AG04449 (cell line): ENCODE measurements around the gene HAAO.

ENCODE experiments used
- CTCF ChIA-PET: fragments of 350-600 bp; formaldehyde crosslinking; extraction: SDS; loops from one replicate; lab custom pipeline; 2021; ENCODE audit warnings: antibody characterized with exemption; lab: Yijun Ruan, JAX
- POLR2A ChIA-PET: fragments of 400-600, 350-600 bp; formaldehyde crosslinking; extraction: SDS; loops from one replicate; lab custom pipeline; 2020; ENCODE audit warnings: antibody characterized with exemption, inconsistent platforms; lab: Yijun Ruan, JAX
- DNase-seq: peaks from one replicate; pipeline ENCODE4 v3.0.0-alpha.2; 2010; ENCODE audit warnings: low read depth, low spot score
- H3K4me3 ChIP-seq: 2 replicates; pipeline ENCODE4 v1.5.1; 2011; ENCODE audit warnings: low read depth, mild to moderate bottlenecking, control low read depth, low read length
- TF ChIP-seq, protein P1 (sequence below): IDR thresholded peaks from one replicate; pipeline ENCODE4 v1.5.1; 2011; ENCODE audit warnings: mild to moderate bottlenecking, moderate library complexity, low read length, control low read depth, inconsistent platforms; ENCODE audit not compliant: insufficient read depth; ENCODE audit errors: missing control alignments

HAAO gene

GRCh38 chr2:42770288-42771131 is 21.9 kb downstream of the HAAO start:
- POLR2A ChIA-PET, result no interaction called here
- DNase-seq, result no peak
- TF ChIP-seq, protein P1, sequence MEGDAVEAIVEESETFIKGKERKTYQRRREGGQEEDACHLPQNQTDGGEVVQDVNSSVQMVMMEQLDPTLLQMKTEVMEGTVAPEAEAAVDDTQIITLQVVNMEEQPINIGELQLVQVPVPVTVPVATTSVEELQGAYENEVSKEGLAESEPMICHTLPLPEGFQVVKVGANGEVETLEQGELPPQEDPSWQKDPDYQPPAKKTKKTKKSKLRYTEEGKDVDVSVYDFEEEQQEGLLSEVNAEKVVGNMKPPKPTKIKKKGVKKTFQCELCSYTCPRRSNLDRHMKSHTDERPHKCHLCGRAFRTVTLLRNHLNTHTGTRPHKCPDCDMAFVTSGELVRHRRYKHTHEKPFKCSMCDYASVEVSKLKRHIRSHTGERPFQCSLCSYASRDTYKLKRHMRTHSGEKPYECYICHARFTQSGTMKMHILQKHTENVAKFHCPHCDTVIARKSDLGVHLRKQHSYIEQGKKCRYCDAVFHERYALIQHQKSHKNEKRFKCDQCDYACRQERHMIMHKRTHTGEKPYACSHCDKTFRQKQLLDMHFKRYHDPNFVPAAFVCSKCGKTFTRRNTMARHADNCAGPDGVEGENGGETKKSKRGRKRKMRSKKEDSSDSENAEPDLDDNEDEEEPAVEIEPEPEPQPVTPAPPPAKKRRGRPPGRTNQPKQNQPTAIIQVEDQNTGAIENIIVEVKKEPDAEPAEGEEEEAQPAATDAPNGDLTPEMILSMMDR, result peak; percentile 40
- CTCF ChIA-PET, result interaction anchor here (0.7 to 1.1 kb wide), 2 partner anchors 12 to 15 kb away, joined by 3 to 5 read pairs; no protein-coding TSS in a partner anchor
- H3K4me3 ChIP-seq, result no peak overlapping the region

DNA sequence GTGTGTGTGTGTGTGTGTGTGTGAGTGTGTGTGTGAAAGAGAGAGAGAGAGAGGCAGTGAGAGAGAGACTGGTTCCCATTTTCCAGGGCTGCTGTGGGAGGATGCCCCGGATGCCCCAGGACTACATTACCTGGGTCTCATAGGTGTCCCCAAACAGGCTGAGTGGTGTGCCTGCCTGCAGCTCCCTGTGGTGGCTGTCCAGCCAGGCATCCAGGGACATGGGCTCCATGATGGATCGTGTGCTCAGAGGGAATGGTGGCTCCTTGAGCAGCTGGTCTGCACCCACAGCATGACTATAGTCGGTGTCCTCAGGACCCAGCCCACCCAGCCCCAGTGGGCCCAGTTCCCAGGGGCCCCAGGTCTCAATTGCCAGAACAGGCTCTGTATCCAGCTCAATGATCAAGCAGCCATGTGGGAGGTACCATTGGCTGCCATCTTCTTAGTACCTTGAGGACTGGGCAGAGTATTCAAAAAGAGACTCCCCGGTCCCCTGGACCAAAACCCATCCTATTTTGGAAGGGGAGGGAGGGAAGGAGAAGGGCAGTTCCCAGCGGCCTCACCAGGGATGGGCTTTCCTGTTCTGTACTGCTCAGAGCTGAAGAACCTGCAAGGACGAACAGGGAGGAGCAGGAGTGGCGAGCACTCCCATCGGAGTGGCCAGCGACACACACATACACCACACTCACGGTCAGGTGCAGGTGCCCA is 22.6 kb downstream of the HAAO start:
- TF ChIP-seq, protein P1, result no peak
- CTCF ChIA-PET, result interaction anchor here (1.1 to 1.2 kb wide), 2 partner anchors 11 to 26 kb away, joined by 3 to 5 read pairs; no protein-coding TSS in a partner anchor
- no peak for DNase-seq
- POLR2A ChIA-PET, result no interaction called here
- H3K4me3 ChIP-seq, result no peak overlapping the region

GRCh38 chr2:42768706-42769256 is 23.6 kb downstream of the HAAO start:
- ChIA-PET CTCF (interaction anchor here (1.0 to 1.2 kb wide), 2 partner anchors 27 to 41 kb away, joined by 3 read pairs; no protein-coding TSS in a partner anchor), POLR2A (no interaction called here)
- DNase-seq, result no peak
- H3K4me3 ChIP-seq, result no peak overlapping the region
- TF ChIP-seq, protein P1, result no peak

- no peak for DNase-seq
- ChIA-PET CTCF (interaction anchor here (1.0 kb wide), 1 partner anchor 40 kb away, joined by 3 read pairs; no protein-coding TSS in a partner anchor), POLR2A (no interaction called here)
- H3K4me3 ChIP-seq, result no peak overlapping the region
- TF ChIP-seq, protein P1, result no peak
These were observed 24.3 kb downstream of the HAAO start for GRCh38 chr2:42767899-42768705.

- no peak for DNase-seq
- POLR2A ChIA-PET, result no interaction called here
These were observed 25.1 kb downstream of the HAAO start for GRCh38 chr2:42767080-42767898.

More at GRCh38 chr2:42767080-42767898, 25.1 kb downstream of the HAAO start:
- TF ChIP-seq, protein P1, result no peak
- CTCF ChIA-PET, result interaction anchor here (0.6 kb wide), 1 partner anchor 257 kb away, joined by 4 read pairs; no protein-coding TSS in a partner anchor
- H3K4me3 ChIP-seq, result no peak overlapping the region
